ENCODE results near the gene ZNF792.
"Not testable (repeated sequence)": the region's sequence is repeated elsewhere in the genome, so short reads cannot be mapped to it uniquely, and the experiment has no call there.

Gene ZNF792

DNA sequence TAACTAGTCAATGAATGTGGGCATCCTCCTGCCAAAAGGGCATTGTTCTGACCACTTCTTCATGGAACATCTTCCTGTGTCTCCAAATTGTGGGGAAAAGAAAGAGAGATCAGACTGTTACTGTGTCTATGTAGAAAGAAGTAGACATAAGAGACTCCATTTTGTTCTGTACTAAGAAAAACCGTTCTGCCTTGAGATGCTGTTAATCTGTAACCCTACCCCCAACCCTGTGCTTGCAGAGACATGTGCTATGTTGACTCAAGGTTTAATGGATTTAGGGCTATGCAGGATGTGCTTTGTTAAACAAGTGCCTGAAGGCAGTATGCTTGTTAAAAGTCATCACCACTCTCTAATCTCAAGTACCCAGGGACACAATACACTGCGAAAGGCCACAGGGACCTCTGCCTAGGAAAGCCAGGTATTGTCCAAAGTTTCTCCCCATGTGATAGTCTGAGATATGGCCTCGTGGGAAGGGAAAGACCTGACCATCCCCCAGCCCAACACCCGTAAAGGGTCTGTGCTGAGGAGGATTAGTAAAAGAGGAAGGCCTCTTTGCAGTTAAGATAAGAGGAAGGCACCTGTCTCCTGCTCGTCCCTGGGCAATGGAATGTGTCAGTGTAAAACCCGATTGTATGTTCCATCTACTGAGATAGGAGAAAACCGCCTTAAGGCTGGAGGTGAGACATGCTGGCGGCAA lies 43.8 kb downstream of the ZNF792 start:
- DNase-seq (ENCODE audit: low spot score), result not testable (repeated sequence)

- no peak for DNase-seq (ENCODE audit: low spot score)
These were observed 45.8 kb downstream of the ZNF792 start for GRCh38 chr19:34918190-34918589.

- not testable (repeated sequence) for DNase-seq (ENCODE audit: low spot score)
These were observed 46.9 kb downstream of the ZNF792 start for GRCh38 chr19:34917144-34917543.

GRCh38 chr19:34910770-34911169 lies 53.3 kb downstream of the ZNF792 start:
- DNase-seq (ENCODE audit: low spot score), result no peak
